GM19468 (cell line): ENCODE measurements around the gene ADCY5.

Source experiments
- ATAC-seq: cut with Tn5 transposase; IDR thresholded peaks from one replicate; pipeline ENCODE4 v1.9.1; 2021; ENCODE audit warnings: mild to moderate bottlenecking, moderate library complexity, moderate number of reproducible peaks; ENCODE audit not compliant: unreplicated experiment; ENCODE audit errors: extremely low read depth

ADCY5 gene

GRCh38 chr3:123412076-123412475 is 36.8 kb downstream of the ADCY5 start:
- no peak for ATAC-seq

- ATAC-seq = no peak
Measured at GRCh38 chr3:123411340-123412040, 37.4 kb downstream of the ADCY5 start.

GRCh38 chr3:123410149-123410515 is 38.8 kb downstream of the ADCY5 start:
- ATAC-seq = no peak

- no peak for ATAC-seq
Measured at GRCh38 chr3:123409443-123410148, 39.3 kb downstream of the ADCY5 start.

GRCh38 chr3:123406598-123406997 is 42.3 kb downstream of the ADCY5 start:
- ATAC-seq = no peak

GRCh38 chr3:123405936-123406510 is 42.9 kb downstream of the ADCY5 start:
- ATAC-seq = no peak

GRCh38 chr3:123405021-123405420 is 43.9 kb downstream of the ADCY5 start:
- no peak for ATAC-seq

GRCh38 chr3:123404391-123404790 is 44.5 kb downstream of the ADCY5 start:
- no peak for ATAC-seq

GRCh38 chr3:123401836-123402530 is 46.9 kb downstream of the ADCY5 start:
- ATAC-seq = no peak

GRCh38 chr3:123400169-123400568 is 48.7 kb downstream of the ADCY5 start:
- ATAC-seq = no peak

GRCh38 chr3:123399653-123400052 is 49.2 kb downstream of the ADCY5 start:
- ATAC-seq = no peak

GRCh38 chr3:123397921-123398785 is 50.7 kb downstream of the ADCY5 start:
- no peak for ATAC-seq

- ATAC-seq = no peak
Measured at GRCh38 chr3:123397050-123397590, 51.8 kb downstream of the ADCY5 start.

GRCh38 chr3:123396171-123397049 is 52.5 kb downstream of the ADCY5 start:
- ATAC-seq = no peak

- ATAC-seq = no peak
Measured at GRCh38 chr3:123395235-123395634, 53.7 kb downstream of the ADCY5 start.

GRCh38 chr3:123394391-123395020 is 54.4 kb downstream of the ADCY5 start:
- ATAC-seq = no peak

GRCh38 chr3:123392871-123393620 is 55.8 kb downstream of the ADCY5 start:
- ATAC-seq = no peak

GRCh38 chr3:123392368-123392767 is 56.5 kb downstream of the ADCY5 start:
- no peak for ATAC-seq
